Measurements from ENCODE around the gene ENAM.

- TF ChIP-seq, protein P1, sequence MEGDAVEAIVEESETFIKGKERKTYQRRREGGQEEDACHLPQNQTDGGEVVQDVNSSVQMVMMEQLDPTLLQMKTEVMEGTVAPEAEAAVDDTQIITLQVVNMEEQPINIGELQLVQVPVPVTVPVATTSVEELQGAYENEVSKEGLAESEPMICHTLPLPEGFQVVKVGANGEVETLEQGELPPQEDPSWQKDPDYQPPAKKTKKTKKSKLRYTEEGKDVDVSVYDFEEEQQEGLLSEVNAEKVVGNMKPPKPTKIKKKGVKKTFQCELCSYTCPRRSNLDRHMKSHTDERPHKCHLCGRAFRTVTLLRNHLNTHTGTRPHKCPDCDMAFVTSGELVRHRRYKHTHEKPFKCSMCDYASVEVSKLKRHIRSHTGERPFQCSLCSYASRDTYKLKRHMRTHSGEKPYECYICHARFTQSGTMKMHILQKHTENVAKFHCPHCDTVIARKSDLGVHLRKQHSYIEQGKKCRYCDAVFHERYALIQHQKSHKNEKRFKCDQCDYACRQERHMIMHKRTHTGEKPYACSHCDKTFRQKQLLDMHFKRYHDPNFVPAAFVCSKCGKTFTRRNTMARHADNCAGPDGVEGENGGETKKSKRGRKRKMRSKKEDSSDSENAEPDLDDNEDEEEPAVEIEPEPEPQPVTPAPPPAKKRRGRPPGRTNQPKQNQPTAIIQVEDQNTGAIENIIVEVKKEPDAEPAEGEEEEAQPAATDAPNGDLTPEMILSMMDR (IDR thresholded peaks at IDR 0.05; ENCODE audit: insufficient read depth, low read length) = no peak
- TF ChIP-seq GABPA (IDR thresholded peaks at IDR 0.05; ENCODE audit: low read depth) = no peak
- TF ChIP-seq POLR2AphosphoS5 (IDR thresholded peaks at IDR 0.05; ENCODE audit: low read depth) = no peak
- TF ChIP-seq REST (IDR thresholded peaks at IDR 0.05; ENCODE audit: insufficient replicate concordance, low read depth) = no peak
These were observed 28.8 kb downstream of the ENAM start for GRCh38 chr4:70657326-70657725.

Measured in HL-60 (cell line).